HG03135 (cell line): ENCODE measurements around the gene SRCIN1.

Source experiments
- ATAC-seq: cut with Tn5 transposase; IDR thresholded peaks from one replicate; pipeline ENCODE4 v1.9.1; 2021; ENCODE audit warnings: mild to moderate bottlenecking, moderate library complexity; ENCODE audit not compliant: unreplicated experiment

SRCIN1 gene

DNA sequence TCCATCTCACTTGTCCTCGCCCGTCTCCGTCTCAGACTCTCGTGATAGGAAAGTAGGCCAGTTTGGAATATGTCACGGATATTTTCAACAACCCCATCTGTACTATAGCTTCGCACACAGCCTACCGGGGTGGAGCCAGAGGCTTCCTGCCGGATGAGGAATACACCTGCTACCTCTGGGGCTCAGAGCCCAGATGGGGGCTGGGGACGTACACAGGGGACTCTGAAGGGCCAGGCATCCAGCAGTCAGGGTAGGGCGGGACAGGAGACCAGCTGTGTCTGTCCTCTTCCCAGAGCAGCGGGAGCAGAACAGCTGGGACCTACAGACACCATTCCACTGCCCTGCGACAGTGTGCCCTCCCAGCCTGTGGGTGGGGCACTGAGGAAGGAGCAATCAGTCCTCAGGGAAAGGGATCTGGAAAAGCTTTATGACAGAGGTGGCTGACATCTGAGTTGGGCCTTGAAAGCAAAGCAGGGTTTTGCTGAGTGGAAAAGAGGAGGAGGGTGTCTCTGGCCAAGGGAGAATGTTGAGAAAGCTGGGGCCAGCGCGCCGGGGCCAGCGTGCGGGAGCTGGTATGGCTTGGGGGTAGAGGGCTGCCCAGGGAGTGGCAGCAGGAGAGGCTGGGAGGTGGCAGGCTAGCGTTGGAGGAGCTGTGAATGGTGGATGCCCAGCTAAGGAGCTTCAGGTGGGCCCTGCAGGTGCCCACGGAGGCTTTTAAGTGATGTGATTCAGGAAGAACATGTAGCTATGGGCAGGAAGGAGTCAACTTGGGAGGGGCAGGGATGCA is 11.5 kb upstream of the SRCIN1 start:
- ATAC-seq = no peak

- no peak for ATAC-seq
Measured at GRCh38 chr17:38616361-38616760, 10.6 kb upstream of the SRCIN1 start.

DNA sequence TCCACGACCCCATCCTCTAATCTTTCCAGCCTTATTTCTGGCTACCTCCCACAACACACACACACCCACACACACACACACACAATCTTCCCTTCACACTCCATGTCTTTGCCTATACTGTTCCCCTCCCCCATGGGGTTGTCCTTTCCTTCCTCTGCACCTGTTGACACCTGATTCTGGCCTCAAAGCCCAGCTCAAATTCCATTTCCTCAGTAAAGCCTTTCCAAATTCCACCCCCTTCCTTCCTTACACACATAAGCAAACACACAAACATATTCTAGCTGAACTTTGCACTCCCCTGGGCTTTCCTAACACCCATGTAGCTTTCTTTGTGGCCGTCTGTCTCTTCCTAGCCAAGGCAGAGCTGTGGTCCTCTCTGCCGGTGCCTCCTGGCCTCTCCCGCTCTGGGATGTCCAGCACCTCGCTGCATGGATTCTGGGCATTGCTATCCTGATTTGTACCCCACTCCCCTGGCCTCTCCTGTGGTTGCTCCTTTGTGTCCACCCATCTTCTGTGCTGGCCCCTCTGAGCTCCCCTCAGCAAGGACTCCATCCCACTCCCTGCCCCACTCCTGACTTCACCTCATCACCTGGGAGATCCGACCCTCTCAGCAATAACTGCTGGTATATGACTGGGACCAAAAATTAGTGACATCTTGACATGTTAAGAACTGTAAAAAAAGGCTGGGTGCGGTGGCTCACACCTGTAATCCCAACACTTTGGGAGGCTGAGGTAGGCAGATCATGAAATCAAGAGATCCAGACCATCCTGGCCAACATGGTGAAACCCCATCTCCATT is 8.4 kb upstream of the SRCIN1 start:
- ATAC-seq = no peak

GRCh38 chr17:38613525-38613980 is 7.8 kb upstream of the SRCIN1 start:
- ATAC-seq = no peak

GRCh38 chr17:38611872-38612376 is 6.2 kb upstream of the SRCIN1 start:
- ATAC-seq = no peak

DNA sequence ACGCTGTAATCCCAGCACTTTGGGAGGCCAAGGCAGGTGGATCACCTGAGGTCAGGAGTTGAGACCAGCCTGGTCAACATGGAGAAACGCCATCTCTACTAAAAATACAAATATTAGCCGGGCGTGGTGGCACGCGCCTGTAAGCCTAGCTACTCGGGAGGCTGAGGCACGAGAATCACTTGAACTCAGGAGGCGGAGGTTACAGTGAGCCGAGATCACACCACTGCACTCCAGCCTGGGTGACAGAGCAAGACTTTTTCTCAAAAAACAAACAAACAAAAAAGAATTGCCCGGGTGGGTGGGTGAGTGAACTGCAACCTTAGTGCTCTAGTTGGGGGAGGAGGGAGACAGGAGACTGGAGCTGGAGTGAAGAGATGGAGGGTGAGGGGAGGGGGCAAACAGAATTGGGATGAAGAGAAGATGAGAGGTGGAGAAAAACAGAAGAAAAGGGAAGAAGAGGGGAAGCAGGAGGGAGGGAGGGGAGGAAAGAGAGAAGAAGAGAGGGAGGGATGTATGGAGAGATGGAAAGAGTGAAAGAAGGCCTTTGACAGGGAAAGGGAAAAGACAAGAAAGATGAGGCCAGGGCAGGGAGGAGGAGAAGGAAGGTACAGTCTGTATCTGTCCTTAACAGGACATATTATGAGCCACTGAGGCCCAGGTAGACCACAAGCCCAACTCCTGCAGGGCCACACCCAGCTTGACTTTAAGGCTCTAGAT is 5.5 kb upstream of the SRCIN1 start:
- no peak for ATAC-seq

GRCh38 chr17:38609280-38610031 is 3.7 kb upstream of the SRCIN1 start:
- ATAC-seq = no peak

GRCh38 chr17:38608648-38609047 is 2.9 kb upstream of the SRCIN1 start:
- ATAC-seq = no peak

DNA sequence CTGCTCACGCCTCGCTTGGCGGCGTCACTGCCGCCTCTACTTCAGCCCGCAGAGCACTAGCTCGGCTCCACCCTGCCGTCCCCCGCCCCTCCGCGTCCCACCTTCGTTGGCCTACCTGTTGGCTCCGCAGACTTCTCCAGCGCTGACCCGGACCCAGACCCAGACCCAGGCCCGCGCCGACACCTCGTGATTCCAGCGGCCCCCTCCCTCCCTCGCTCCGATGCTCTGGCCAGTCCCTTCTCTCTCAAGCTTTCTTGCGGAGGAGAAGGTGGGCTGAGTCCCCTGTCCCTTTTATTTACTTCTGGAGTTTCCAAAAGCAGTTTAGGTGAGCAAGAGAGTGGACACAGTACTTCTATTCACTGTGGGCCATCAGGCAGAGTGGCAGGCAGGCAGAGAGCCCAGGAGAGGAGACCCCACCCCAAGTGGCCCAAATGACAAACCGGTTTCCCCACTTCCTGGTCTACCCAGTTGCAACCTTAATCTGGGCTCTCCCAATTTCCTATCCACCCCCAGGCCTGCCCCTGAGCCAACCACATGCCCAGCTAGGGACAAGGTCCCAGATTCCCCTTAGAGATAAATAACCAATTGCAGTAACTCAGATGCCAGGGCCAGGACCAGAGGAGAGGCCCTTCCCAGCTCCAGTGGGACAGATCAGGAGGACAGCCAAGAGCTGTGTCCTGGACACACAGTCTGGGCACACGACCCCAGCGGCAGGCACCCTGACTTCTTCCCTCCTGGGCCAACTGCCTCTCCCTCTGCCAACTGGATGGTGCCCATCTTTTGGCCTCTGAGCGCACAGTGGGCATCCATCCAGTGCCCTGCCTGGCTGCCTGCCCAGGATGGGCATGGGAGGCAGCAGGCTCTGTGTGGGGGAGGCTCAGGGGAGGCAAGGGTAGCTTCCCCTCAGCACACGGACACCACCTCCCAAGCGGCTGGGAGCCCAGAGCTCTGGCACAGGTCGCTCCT is 1.2 kb upstream of the SRCIN1 start:
- no peak for ATAC-seq

GRCh38 chr17:38605411-38605840 is 326 bp downstream of the SRCIN1 start:
- ATAC-seq = no peak

DNA sequence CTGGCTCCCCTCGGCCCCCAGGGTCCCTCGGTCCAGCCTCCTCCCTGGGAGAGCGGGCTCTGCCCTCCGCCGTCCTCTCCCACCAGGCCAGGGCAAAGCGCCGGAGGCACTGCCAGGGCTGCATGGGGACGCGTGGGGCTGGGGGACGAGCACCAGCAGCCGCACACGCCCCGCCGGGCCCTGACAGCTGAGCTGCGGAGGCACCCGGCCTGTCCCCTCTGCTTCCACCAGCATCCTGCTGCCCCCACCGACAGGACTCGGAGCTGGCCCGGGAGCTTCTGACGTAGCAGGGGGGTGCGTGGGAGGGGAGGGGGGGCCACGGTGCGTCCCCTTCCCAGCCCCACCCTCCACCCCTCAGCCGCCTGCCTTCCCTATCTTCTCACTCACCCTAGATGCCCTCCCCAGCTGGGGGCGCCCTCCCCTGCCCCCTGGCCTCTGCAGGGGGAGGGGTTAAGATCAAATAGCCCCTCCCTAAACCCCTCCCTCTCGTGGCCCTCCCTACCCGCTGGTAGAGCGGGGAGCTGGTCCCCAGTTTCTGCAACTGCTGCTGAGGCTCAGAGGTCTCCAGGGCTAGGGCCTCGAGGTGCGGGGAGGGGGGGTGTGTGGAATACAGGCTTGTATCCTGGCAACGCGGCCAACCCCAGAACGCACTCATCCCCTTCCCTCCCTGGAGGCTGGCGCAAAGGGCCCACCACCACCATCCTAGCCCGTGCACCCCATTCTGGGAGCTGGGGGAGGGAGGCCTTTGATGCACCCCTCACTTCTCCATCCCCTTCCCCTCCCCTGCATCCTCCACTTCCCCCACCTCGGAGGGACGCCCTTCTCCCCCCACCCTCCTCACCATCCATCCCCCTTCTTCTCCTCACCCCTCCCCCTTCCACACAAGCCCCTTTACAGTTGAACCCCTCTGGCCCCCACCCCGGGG is 1.0 kb downstream of the SRCIN1 start:
- ATAC-seq = no peak

GRCh38 chr17:38603786-38604478 is 1.8 kb downstream of the SRCIN1 start:
- ATAC-seq = no peak

GRCh38 chr17:38602956-38603785 is 2.6 kb downstream of the SRCIN1 start:
- ATAC-seq = no peak

GRCh38 chr17:38602453-38602852 is 3.3 kb downstream of the SRCIN1 start:
- ATAC-seq = no peak

GRCh38 chr17:38601539-38602351 is 4.0 kb downstream of the SRCIN1 start:
- no peak for ATAC-seq

DNA sequence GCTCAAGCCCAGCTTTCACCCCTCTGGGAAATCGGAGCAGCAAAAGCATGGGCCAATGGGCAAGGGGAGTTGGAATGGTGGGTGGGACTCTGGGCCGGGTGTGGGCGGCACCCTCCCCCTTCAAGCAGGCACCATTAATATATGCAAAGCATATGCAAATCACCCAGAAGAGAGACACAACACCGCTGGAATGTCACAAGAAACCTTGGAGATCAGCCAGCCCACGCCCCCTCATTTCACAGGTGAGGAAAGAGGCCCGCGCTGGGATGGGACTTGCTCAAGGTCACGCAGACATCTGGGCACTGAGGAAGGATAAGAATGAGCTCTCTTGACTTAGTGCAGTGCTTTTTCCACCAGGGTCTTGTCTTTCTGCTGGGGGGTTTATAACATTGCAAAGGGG is 4.8 kb downstream of the SRCIN1 start:
- ATAC-seq = no peak
